Activated CD4-positive, CD25-positive, alpha-beta regulatory T cell (primary cell): ENCODE results near the gene PLCD3.
A peak's percentile ranks its signal among the peaks of the same experiment; 100 is the strongest.

Source experiments
- DNase-seq, 4 experiments: peaks; one replicate each; lab custom pipeline; 2025; lab: John Stamatoyannopoulos, UW

Gene PLCD3, protein sequence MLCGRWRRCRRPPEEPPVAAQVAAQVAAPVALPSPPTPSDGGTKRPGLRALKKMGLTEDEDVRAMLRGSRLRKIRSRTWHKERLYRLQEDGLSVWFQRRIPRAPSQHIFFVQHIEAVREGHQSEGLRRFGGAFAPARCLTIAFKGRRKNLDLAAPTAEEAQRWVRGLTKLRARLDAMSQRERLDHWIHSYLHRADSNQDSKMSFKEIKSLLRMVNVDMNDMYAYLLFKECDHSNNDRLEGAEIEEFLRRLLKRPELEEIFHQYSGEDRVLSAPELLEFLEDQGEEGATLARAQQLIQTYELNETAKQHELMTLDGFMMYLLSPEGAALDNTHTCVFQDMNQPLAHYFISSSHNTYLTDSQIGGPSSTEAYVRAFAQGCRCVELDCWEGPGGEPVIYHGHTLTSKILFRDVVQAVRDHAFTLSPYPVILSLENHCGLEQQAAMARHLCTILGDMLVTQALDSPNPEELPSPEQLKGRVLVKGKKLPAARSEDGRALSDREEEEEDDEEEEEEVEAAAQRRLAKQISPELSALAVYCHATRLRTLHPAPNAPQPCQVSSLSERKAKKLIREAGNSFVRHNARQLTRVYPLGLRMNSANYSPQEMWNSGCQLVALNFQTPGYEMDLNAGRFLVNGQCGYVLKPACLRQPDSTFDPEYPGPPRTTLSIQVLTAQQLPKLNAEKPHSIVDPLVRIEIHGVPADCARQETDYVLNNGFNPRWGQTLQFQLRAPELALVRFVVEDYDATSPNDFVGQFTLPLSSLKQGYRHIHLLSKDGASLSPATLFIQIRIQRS

DNA sequence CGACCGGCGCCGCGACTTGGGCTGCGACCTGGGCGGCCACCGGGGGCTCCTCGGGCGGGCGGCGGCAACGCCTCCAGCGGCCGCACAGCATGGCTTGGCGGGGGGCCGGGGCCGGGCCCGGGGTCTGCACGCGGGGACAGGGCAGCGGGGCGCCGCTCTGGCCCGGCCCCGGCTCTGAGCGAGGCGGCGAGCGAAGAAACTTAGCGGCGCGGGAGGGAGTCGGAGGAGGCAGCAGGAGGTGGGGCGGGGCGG is at the start of gene PLCD3:
PLCD3 (minus strand) TSS at position 196 of the 252 bp plus-strand sequence; CDS start at position 91, 105 bp downstream.
- peak in 1 of 4 experiments; percentile 51 for DNase-seq

DNA sequence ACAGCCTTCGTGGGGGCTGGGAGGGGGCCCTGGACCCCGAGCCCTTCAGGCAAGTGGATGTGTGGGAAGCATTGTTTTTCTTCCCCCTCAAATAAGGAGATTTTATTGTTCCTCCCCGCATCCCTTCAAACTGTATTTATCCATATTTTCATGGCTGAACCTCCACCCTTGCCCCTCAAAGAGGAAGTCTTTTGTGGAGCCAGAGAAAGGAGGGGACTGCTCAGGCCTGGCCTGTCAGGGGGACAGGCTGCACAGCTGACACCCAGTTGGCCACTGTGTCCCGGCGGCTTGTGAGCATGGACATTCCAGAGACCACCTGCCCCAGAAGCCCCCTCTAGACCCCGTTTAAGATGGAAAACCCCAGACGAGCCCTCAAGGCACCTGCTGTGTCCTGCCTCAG is 45.2 kb upstream of the PLCD3 start:
- DNase-seq, result no peak

DNA sequence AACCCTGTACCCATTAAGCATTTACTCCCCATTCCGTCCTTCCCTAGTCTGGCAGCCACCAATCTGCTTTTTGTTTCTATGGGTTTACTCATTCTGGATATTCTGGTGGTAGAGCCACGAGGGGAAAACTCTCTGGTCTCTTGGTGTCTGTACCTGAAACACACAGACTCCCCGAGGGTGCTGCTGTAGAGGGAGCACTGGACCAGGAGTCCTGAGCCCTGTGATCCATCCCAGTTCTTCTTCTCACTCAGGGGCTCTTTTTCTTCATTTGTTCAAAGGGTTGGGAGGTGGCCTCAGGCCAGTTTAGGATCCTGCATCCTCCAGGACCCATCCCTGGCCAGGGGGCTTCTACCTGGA is 43.4 kb upstream of the PLCD3 start:
- DNase-seq, result no peak

DNA sequence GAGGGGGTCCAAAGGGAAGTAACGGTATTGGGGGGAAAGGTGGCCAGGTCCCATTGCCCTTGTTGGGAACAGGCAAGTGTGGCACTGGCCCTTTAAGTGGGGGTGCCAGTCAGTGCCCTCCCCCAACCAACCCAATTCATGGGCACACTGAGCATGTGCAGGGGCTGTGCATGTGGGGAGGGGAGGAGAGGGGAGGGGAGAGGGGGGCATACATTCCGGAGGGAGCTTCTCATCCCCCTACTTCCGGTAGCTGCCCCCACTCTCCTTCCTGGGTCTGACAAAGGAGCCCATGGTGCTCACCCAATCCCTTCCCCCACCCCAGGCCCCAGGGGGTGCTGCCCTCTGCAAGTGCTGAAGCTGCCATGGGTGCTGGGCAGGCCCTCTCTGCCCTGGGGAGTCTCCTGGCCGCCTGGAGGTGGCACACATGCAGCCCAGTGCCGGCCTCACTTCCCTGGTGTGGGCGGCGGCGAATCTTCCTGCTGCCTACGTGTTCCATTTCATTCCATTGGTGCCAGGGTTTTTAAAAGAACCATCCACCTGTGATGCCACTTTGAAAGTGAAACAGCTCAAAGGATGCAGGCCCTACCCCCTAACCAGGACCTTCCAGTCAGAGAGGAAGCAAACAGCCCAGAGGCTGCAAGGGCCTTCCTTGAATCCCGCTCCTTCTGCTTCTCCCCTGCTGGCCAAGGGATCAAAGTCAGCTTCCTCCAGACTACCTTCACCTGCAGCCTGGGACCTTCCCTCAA is 40.4 kb upstream of the PLCD3 start:
- peak in 3 of 4 experiments; percentile 18 to 32 (median 24) for DNase-seq

DNA sequence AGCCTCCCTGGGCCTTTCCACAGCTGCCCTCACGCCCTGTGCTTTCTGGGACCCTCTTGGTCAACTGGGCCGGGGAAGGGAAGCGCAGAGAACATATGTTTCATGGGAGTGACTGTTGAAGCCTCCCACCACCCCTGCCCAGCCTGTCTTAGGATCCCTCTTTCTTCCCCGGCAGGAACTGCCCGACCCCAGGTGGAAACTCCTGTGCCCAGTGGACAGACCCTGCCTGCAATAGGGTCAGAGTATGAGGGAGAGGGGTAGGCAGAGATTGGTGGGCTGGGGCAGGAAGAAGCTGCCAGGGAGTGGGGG is 39.9 kb upstream of the PLCD3 start:
- DNase-seq, result no peak

DNA sequence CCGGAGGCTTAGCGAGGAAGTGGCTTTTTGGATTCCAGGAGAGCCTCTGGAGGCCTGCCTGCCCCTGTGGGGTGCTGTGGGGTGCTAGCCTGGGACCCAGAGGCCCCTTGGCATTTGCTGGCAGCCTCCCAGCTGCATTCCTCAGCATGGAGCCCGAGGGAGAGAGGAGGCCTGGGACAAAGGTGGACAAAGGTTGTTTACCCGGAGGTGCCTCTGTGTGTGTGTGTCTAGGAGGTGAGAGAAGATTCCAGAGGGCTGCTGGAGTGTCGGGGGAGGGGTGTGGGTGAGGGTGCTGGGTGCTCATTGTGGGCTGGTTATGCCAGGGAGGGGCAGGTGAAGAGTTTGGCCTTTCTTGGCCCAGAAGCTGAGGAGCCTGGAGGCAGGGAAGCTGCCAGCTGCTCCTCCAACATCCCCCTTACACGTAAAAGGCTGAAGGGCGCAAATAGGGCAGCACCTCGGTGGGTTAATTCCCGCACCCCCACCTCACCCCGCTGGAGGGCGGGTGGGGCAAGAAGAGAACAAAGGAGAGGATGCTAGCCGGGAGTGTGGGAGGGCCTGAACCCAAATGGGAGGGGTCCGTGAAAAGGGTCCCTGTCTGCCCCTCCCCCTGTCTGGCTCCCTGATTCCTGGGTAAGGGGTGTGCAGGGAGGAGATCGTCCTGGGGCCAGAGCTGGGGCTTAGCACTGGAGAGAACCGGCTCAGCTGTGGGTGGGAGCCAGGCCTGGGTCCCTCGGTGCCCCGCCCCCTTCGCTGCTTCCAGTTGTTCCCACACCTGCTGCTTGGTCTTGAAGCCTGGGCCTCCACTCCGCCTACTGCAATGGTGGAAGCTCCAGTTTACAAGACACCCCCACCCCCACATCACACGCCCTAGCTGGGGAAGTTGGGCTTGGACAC is 39.3 kb upstream of the PLCD3 start:
- no peak for DNase-seq

DNA sequence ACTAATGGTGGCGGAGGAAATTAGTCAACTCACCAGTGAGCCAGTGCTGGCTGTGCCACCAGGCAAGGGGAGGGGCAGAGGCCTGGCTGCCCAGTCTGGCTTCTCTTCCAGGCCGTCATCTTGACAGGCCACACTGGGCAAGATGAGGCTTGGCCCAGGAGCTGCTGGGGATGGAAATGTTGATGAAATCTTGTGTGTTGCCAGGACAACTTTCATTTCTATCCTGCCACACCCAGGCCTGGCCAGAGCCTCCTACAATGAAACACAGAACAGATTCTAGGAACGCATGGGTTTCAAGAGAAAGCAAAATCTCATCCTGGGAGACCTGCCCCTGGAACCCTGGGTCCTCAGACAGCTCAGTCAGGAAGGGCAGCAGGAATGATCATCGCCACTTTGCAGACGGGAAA is 38.6 kb upstream of the PLCD3 start:
- no peak for DNase-seq

DNA sequence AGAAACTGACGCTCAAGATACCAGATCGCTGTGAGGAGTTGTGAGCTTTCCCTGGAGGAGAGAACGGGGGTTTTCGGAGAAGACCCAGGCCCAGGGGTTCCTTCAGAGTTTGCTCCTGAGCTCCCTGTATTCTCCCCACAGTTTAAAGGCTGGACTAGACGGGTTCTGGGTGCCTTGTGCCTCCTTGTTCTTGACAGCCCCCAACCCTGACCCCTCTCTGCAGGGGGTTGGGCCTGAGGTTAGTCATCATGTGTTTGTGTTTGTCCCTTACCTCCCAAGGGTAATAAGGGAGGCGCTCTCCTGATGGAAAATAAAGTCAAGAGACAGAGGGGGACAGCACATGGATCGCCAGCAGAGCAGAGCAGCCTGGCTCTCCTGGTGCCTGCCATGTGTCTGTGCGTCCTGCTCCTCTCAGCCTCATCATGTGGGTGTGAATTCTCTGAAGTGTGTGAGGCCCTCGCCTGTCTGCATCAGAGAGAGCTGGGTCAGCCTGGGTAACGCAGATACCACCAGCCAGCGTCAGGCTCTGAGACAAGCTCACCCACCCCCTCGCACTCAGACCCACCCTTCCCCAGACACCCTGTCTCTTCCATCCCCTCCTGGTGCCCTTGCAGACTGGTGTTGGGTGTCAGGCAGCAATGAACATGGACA is 38.1 kb upstream of the PLCD3 start:
- DNase-seq, result no peak

DNA sequence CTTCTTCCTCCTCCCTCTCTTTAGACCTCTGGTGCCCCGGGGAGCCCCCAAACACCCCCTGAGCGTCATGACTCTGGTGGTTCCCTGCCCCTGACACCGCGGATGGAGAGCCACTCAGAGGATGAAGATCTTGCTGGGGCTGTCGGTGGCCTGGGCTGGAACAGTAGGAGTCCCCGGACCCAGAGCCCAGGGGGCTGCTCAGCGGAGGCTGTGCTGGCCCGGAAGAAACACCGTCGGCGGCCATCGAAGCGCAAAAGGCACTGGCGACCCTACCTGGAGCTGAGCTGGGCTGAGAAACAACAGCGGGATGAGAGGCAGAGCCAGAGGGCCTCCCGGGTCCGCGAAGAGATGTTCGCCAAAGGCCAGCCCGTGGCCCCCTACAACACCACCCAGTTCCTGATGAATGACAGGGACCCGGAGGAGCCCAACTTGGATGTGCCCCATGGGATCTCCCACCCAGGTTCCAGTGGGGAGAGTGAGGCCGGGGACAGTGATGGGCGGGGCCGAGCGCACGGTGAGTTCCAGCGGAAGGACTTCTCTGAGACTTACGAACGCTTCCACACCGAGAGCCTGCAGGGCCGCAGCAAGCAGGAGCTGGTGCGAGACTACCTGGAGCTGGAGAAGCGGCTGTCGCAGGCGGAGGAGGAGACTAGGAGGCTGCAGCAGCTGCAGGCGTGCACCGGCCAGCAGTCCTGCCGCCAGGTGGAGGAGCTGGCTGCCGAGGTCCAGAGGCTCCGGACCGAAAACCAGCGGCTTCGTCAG is 36.9 kb upstream of the PLCD3 start:
- DNase-seq, result no peak

DNA sequence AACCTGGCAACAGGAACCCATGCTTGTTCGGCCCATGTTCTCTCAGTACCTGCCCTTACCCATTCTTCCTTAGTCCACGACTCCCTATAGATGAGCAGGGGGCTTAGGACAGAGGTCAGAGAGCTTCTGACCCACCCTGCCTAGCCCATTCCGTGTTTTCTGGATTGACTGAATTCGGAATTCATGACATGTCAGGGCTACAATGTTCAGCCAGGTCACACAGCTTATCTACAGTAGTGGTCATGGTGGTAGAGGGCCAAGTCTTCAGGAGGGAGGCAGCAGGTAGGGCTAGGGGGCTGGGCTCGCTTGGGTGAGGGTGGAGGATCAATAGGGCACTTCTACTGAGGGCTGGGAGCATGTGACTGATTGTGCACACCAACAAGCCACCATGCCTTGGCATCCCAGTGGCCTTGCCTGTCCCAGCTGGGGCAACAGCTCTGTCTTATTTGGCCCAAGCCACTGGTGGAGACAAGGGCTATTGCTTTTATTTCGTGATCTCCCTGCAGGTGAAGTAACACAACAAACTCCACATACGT is 32.5 kb upstream of the PLCD3 start:
- no peak for DNase-seq

DNA sequence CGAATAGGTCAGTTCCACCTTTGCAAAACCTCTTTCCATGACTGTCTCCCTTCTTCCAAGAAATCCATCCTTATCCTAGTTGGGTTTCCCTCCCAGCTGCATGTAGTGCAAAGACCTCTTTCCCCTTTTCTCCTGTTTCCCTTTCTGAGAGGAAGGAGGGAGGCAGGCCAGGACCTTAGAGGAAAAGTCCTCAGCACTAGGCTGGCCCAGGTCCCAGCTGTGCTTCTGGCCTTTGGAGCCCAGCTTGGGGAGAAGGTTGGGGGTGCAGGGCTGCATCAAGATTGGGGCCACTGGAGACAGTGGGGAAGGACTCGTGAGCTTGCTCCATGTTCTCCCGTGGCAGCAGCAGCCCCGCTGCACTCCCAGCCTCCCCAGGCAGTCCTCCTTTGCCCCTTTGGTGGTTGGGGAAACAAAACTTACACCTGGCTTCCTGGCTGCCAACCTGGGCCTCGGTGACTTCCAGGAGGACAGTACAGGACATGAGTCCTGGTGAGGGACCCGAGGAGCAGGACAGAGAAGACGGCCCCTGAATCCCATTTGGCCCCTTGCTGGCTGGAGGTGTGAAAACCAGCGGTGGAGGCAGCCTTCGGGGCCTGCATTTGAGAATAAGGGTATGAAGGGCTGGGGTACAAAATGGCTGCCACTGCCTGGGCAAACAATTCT is 29.8 kb upstream of the PLCD3 start:
- DNase-seq, result no peak

DNA sequence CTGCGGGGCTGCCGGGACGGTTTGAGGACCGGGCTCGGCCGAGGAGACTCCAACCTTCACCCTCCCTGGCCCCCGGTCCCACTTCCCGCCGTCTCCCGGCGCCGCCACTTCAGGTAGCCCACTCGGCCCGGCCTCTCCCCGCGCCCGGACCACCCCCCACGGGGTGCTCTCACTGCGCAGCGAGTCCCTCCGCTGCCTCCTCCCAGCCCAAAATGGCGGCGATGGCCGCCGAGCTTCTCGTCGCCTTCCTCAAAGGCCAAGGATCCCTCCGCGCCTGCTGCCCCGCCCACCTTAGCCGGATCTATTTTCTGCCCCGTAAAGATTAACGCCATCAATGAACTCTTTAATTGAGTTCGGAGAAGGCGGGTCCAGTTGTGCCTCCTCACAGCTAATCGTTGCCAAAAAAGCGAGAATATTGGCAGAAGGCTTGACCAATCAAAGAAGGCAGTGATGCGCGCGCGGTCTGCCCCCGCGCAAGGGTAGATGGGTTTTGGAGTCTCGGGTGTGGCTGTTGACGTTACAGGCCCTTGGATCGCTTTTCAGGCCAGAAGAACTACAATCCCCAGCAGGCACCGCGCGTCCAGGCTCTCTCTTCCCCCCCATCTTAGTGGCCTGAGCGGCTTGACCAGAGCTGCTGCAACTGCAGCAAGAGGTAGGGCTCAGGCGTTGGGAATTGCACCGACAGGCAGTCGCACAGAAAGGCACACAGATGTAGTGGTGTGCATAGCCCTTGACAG is 29.1 kb upstream of the PLCD3 start, which contains the start of gene HEXIM2:
HEXIM2 (plus strand) TSS at position 588 of the 737 bp plus-strand sequence. CDS start 919 bp downstream, outside the sequence.
- peak; percentile 96 to 100 (median 98) for DNase-seq

DNA sequence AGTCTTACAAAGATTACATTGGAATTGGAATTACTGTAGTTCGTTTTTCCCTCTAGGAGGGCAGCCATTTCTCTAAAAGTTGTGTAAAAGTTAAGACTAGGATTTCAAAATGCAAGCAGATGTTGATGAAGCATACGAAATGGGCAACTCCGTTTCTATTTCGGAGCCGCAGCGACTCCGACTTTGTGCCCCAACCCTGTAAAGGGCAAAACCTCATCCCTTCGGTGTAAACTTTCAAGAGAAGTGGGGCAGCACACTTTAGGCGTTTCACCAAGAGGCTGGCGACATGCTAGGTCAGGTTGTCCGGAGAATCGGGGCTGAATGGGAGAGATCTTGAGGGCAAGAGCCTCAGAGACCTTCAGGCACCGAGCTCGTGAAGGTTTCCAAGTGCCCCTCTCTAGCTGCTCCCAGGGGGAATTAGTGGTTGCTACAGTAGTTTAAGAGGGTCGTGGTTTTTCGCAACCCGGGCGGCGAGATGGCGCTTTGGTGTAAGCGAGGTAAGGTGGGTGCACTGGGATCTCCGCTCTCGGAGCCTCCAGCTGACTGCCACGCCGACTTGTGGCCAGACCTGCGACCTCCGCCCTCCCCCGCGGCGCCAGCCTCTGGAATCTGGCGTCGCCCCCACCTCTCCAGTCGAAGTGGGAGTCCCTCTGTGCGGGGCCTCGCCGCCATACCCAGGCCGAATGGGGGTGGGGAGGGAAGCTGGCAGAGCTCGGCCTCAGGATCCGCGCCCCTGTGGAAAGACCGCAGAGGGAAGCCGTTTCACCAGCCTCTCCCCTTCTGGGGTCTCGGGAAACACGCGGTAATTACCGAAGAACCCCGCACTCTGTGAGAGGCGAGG is 28.4 kb upstream of the PLCD3 start:
- peak; percentile 31 to 49 (median 37) for DNase-seq

DNA sequence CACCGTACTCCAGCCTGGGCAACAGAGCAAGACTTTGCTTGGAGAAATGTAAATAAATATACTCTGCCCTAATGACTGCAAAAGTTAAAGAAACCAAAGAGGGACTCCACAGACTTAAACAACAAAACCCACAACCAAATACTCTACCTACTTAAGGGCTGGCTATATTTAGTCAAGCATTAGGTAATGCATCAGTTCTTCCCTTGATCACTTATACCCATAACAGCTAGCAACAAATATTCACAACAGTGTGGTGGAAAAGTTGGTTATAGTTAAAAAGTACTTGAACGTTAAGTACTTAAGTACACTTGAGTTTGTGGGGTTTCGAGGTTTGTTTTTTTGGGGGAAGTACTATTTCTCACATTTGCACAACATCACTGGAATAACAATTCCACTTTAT is 23.9 kb upstream of the PLCD3 start:
- DNase-seq, result no peak

DNA sequence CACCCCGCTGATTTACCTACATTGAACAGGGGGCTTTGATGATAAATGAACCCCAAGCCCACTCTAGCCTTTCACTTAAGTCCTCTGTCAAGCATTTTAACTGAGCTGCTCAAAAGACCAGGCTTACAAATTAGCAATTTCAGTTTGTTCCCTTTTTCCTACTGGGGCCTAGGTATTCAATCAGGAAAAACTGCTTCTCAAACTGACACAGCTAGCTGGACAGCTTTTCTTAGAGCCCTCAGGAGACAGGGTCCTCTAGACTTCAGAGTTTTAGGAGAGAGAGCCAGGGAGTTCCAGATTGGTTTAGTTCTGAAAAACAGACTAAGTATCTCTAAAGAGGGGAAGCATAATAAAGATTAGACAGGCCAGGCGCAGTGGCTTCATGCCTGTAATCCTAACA is 23.2 kb upstream of the PLCD3 start:
- no peak for DNase-seq

DNA sequence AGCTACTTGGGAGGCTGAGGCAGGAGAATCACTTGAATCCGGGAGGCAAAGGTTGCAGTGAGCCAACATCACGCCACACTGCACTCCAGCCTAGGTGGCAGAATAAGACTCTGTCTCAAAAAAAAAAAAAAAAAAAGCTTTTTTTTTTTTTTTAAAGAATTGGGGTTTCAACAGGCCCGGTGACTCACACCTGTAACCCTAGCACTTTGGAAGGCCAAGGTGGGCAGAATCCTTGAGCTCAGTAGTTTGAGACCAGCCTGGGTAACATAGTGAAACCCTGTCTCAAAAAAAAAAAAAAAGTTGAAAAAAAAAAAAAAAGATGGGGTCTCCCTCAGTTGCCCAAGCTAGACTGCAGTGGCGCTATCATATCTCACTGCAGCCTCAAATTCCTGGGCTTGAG is 22.7 kb upstream of the PLCD3 start:
- no peak for DNase-seq

DNA sequence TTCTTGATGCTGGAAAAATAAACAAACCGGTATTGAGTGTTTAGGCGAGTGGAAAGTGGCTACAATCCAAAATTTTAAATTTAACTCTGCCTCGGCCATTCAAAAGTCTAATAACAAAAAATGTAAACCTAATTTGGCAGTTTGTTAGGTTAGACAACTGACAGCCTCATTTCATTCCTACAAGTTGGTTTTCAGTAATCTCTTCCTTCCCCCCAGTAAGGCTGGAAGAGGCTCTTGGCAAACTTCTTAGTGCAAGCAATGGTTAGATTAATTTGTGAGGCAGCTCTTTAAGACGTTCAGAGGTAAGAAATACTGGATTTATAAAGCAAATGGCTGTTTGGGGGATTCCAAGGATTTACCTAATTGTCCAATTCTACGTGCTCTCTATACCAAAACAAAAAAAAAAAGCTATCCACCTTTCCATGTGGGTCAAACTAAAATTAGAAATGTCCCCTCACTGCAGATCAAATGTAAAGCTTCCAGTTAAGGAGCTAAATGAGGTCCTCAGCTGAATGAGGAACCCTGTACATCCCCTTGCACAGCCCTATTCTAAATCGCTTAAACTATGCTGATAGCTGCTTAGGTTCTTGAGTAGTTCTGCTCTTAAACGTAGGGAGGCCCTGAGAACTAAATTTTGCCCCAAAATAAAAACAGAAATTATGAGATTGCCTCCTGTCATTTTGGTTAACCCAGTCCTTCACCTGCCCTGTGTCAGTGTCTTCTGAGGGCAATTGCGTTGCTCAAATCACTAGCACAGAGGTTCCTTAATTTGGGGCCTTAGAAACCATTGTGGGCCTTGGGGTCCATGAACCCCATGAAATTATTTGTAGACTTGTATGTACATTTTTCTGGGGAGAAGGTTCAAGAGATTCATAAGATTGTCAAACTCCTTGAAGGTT is 18.8 kb upstream of the PLCD3 start:
- no peak for DNase-seq
